OCI-LY7 (cell line): ENCODE measurements around the gene PABPC1L.

ENCODE experiments used
- CTCF ChIP-seq: fragments of 200-600 bp; sonication (generic); conservative IDR thresholded peaks from 2 replicates; pipeline ENCODE4 v1.5.1; 2014; ENCODE audit warnings: mild to moderate bottlenecking, antibody characterized with exemption, low read length, moderate library complexity, mixed read lengths
- EZH2phosphoT487 ChIP-seq: fragments of 200-600 bp; sonication (generic); IDR thresholded peaks from 2 replicates; pipeline ENCODE4 v1.6.1; 2018; ENCODE audit warnings: low read depth, borderline replicate concordance, mild to moderate bottlenecking, mixed run types, antibody characterized with exemption, low read length, moderate library complexity, mixed read lengths

GRCh38 chr20:44966030-44966961, 56.4 kb downstream of the PABPC1L start, which contains the start of gene STK4:
- TF ChIP-seq CTCF (peak; percentile 74), EZH2phosphoT487 (no peak)
